Thyroid gland (tissue), 4 donors: ENCODE results near the gene FLRT2.

Experiments used
- CTCF ChIP-seq, 6 experiments: fragments of 200-600 bp in 3 of 6; fragments of 450-650 bp in 3 of 6; sonication (generic) in 3 of 6; IDR thresholded peaks; one replicate each; pipeline ENCODE4 v1.5.1; 2016 to 2019; ENCODE audit warnings: antibody characterized with exemption in 6 of 6, mild to moderate bottlenecking in 2 of 6, inconsistent platforms in 1 of 6, moderate library complexity in 1 of 6
- POLR2A ChIP-seq, 2 donors: fragments of 450-650 bp; IDR thresholded peaks; one replicate each; pipeline ENCODE4 v1.6.1; 2017; ENCODE audit warnings: antibody characterized with exemption in 2 of 2, mild to moderate bottlenecking in 2 of 2, moderate library complexity in 1 of 2

- TF ChIP-seq CTCF (IDR thresholded peaks at IDR 0.05) (no peak), POLR2A (IDR thresholded peaks at IDR 0.05) (no peak)
Observed at GRCh38 chr14:85527006-85527405, 2.9 kb upstream of the FLRT2 start.
